ENCODE data around the gene PIEZO2.
"Not testable (repeated sequence)": the region's sequence is repeated elsewhere in the genome, so short reads cannot be mapped to it uniquely, and the experiment has no call there.

PIEZO2 gene

GRCh38 chr18:10877987-10878386, 271.4 kb downstream of the PIEZO2 start:
- no peak for DNase-seq

GRCh38 chr18:10875811-10876210, 273.6 kb downstream of the PIEZO2 start:
- DNase-seq, result no peak

- DNase-seq, result no peak
Observed at GRCh38 chr18:10872304-10872703, 277.1 kb downstream of the PIEZO2 start.

- DNase-seq, result no peak
Observed at GRCh38 chr18:10864722-10865121, 284.6 kb downstream of the PIEZO2 start.

GRCh38 chr18:10863026-10863425, 286.3 kb downstream of the PIEZO2 start:
- no peak for DNase-seq

GRCh38 chr18:10860928-10861327, 288.4 kb downstream of the PIEZO2 start:
- no peak for DNase-seq

GRCh38 chr18:10860382-10860781, 289.0 kb downstream of the PIEZO2 start:
- no peak for DNase-seq

GRCh38 chr18:10858477-10858876, 290.9 kb downstream of the PIEZO2 start:
- no peak for DNase-seq

GRCh38 chr18:10856132-10856531, 293.2 kb downstream of the PIEZO2 start:
- DNase-seq, result no peak

- no peak for DNase-seq
Observed at GRCh38 chr18:10852385-10853303, 296.7 kb downstream of the PIEZO2 start.

GRCh38 chr18:10851824-10852319, 297.5 kb downstream of the PIEZO2 start:
- no peak for DNase-seq

- no peak for DNase-seq
Observed at GRCh38 chr18:10850840-10851239, 298.5 kb downstream of the PIEZO2 start.

GRCh38 chr18:10850216-10850615, 299.2 kb downstream of the PIEZO2 start:
- no peak for DNase-seq

GRCh38 chr18:10847907-10848306, 301.5 kb downstream of the PIEZO2 start:
- DNase-seq, result no peak

- no peak for DNase-seq
Observed at GRCh38 chr18:10847408-10847790, 302.0 kb downstream of the PIEZO2 start.

GRCh38 chr18:10846657-10847407, 302.5 kb downstream of the PIEZO2 start:
- no peak for DNase-seq

GRCh38 chr18:10846035-10846434, 303.3 kb downstream of the PIEZO2 start:
- not testable (repeated sequence) for DNase-seq

GRCh38 chr18:10843565-10843964, 305.8 kb downstream of the PIEZO2 start:
- DNase-seq, result no peak

- DNase-seq, result no peak
Observed at GRCh38 chr18:10842861-10843260, 306.5 kb downstream of the PIEZO2 start.

- no peak for DNase-seq
Observed at GRCh38 chr18:10842371-10842770, 307.0 kb downstream of the PIEZO2 start.

GRCh38 chr18:10841203-10841602, 308.2 kb downstream of the PIEZO2 start:
- no peak for DNase-seq

GRCh38 chr18:10840743-10841142, 308.6 kb downstream of the PIEZO2 start:
- DNase-seq, result no peak

- no peak for DNase-seq
Observed at GRCh38 chr18:10839421-10839820, 309.9 kb downstream of the PIEZO2 start.

GRCh38 chr18:10838553-10838952, 310.8 kb downstream of the PIEZO2 start:
- DNase-seq, result no peak

All from stimulated activated CD8-positive, alpha-beta memory T cell treated with anti-CD3 and anti-CD28 coated beads, Interleukin-4, amount 100 ng/mL, for 48 hours (primary cell).